GM12878 (cell line): Measurements from ENCODE around the gene RAB22A. TPM values are rescaled to one million over a fixed set of nuclear protein-coding genes. Genes with fewer than 3 reads are reported as not detected.
A peak's percentile ranks its signal among the peaks of the same experiment; 100 is the strongest.

Experiments used
- ATAC-seq: fragments of 200-7000 bp; cut with Tn5 transposase; 3 replicates; pipeline ENCODE4 v1.9.1; 2020; ENCODE audit warnings: mild to moderate bottlenecking, moderate library complexity
- BruUV-seq: library from RNA; stranded (reverse); fragments of 400-500 nt; replicated peaks from 2 replicates; lab custom pipeline; 2021; lab: Mats Ljungman, UMichigan
- CTCF ChIA-PET: fragments of 300-600 bp; sonication (Branson Sonifier 250); formaldehyde crosslinking; extraction: SDS; loops from one replicate; lab custom pipeline; 2021; ENCODE audit warnings: inconsistent platforms; lab: Yijun Ruan, JAX
- POLR2A ChIA-PET: fragments of 350-600 bp; formaldehyde crosslinking; extraction: SDS; loops from one replicate; lab custom pipeline; 2021; ENCODE audit warnings: inconsistent platforms; lab: Charles Lee
- RAD21 ChIA-PET: fragments of 300-600 bp; sonication (Branson Sonifier 250); formaldehyde crosslinking; loops from one replicate; lab custom pipeline; 2023; ENCODE audit warnings: antibody characterized with exemption; ENCODE audit not compliant: unreplicated experiment; lab: Charles Lee
- SMC1A ChIA-PET: fragments of 300-600 bp; sonication (Branson Sonifier 250); formaldehyde crosslinking; loops from one replicate; lab custom pipeline; 2023; ENCODE audit not compliant: unreplicated experiment, uncharacterized antibody; lab: Charles Lee
- DNase-seq: peaks from one replicate; pipeline ENCODE4 v3.0.0-alpha.2; 2011; ENCODE audit warnings: low read depth, low spot score
- FAIRE-seq: peaks from 3 replicates; lab custom pipeline; 2011; peaks lifted over from hg19 to GRCh38; lab: Jason Lieb, UNC
- H2AFZ ChIP-seq: 2 replicates; pipeline ENCODE4 v1.6.0; 2011; ENCODE audit warnings: low read depth, low read length, control low read depth; ENCODE audit not compliant: control insufficient read depth
- H3K27ac ChIP-seq: 2 replicates; pipeline ENCODE4 v1.5.1; 2011; ENCODE audit warnings: control low read depth; ENCODE audit not compliant: control insufficient read depth, insufficient read depth
- H3K27me3 ChIP-seq, 2 experiments: replicated peaks in 1 of 2; 2 replicates each; pipeline versions ENCODE4 v1.6.0 to v1.6.1; 2011; ENCODE audit warnings: low read length in 1 of 2; ENCODE audit not compliant: control insufficient read depth in 2 of 2, insufficient read depth in 2 of 2
- H3K36me3 ChIP-seq, 2 experiments: 2 replicates each; pipeline ENCODE4 v1.5.1; 2011; ENCODE audit warnings: low read length in 1 of 2; ENCODE audit not compliant: control insufficient read depth in 2 of 2, insufficient read depth in 2 of 2
- H3K4me1 ChIP-seq: 2 replicates; pipeline ENCODE4 v1.6.1; 2011; ENCODE audit warnings: mild to moderate bottlenecking, low read length, moderate library complexity, mixed read lengths; ENCODE audit not compliant: control insufficient read depth, insufficient read depth
- H3K4me2 ChIP-seq: 2 replicates; pipeline ENCODE4 v1.6.0; 2011; ENCODE audit warnings: control low read depth; ENCODE audit not compliant: control insufficient read depth, insufficient read depth
- H3K4me3 ChIP-seq: fragments of 200-600 bp; sonication (generic); 2 replicates; pipeline ENCODE4 v1.5.1; 2016
- H3K79me2 ChIP-seq: 2 replicates; pipeline ENCODE4 v1.6.0; 2011; ENCODE audit warnings: low read length; ENCODE audit not compliant: control insufficient read depth, insufficient read depth
- H3K9ac ChIP-seq: 2 replicates; pipeline ENCODE4 v1.8.0; 2011; ENCODE audit warnings: low read length, control low read depth, mixed read lengths; ENCODE audit not compliant: control insufficient read depth, insufficient read depth
- H3K9me3 ChIP-seq: replicated peaks from 3 replicates; pipeline ENCODE4 v1.5.1; 2011; ENCODE audit warnings: mild to moderate bottlenecking, low read length; ENCODE audit not compliant: control insufficient read depth, insufficient read depth
- H4K20me1 ChIP-seq: 2 replicates; pipeline ENCODE4 v1.6.0; 2011; ENCODE audit not compliant: control insufficient read depth, insufficient read depth
- BRCA1 ChIP-seq: IDR thresholded peaks from 2 replicates; pipeline ENCODE4 v1.6.1; 2011; ENCODE audit warnings: low read depth, low read length, improper control_type of control experiment
- CHD2 ChIP-seq: IDR thresholded peaks from 2 replicates; pipeline ENCODE4 v1.6.1; 2011; ENCODE audit warnings: low read depth, low read length, improper control_type of control experiment, borderline replicate concordance
- FOXK2 ChIP-seq: fragments of 450-650 bp; IDR thresholded peaks from 2 replicates; pipeline ENCODE4 v1.6.1; 2017; ENCODE audit warnings: mild to moderate bottlenecking, moderate library complexity
- FOXM1 ChIP-seq: IDR thresholded peaks from 2 replicates; pipeline ENCODE4 v1.6.1; 2012; ENCODE audit warnings: low read depth, mild to moderate bottlenecking, inconsistent platforms, low read length, moderate library complexity
- HDAC6 ChIP-seq: fragments of 200-600 bp; sonication (generic); IDR thresholded peaks from one replicate; pipeline ENCODE4 v1.8.0; 2017; ENCODE audit warnings: antibody characterized with exemption; ENCODE audit not compliant: unreplicated experiment
- MTA3 ChIP-seq: IDR thresholded peaks from 2 replicates; pipeline ENCODE4 v1.6.1; 2012; ENCODE audit warnings: low read length, inconsistent platforms, borderline replicate concordance
- NR2F1 ChIP-seq: fragments of 450-650 bp; conservative IDR thresholded peaks from 2 replicates; pipeline ENCODE4 v1.6.1; 2017; ENCODE audit warnings: mild to moderate bottlenecking
- PAX5 ChIP-seq: IDR thresholded peaks from 2 replicates; pipeline ENCODE4 v1.6.1; 2011; ENCODE audit warnings: low read depth, low read length, borderline replicate concordance
- RB1 ChIP-seq: fragments of 450-650 bp; formaldehyde crosslinking; IDR thresholded peaks from 2 replicates; pipeline ENCODE4 v1.6.1; 2017; ENCODE audit warnings: mild to moderate bottlenecking, borderline replicate concordance
- SREBF1 ChIP-seq: IDR thresholded peaks from 2 replicates; pipeline ENCODE4 v1.6.1; 2012; ENCODE audit warnings: mild to moderate bottlenecking, low read length
- ZNF207 ChIP-seq: fragments of 450-650 bp; IDR thresholded peaks from 2 replicates; pipeline ENCODE4 v1.6.1; 2014; ENCODE audit warnings: antibody characterized with exemption, mild to moderate bottlenecking, borderline replicate concordance
- WGBS: methylation state at CpG from one replicate; pipeline ENCODE4 v1.1.6; 2016; ENCODE audit warnings: low lambda C conversion rate; ENCODE audit not compliant: insufficient replicate concordance, insufficient coverage; ENCODE audit errors: missing lambda C conversion rate; 5-methylcytosine and 5-hydroxymethylcytosine counted together
- in situ Hi-C: fragments of 300-500 bp; cut with MboI; formaldehyde crosslinking; loops from 9 replicates; pipeline ENCODE4 v1.14.3; 2018; ENCODE audit warnings: mixed read lengths
- intact Hi-C: fragments of 100-400 bp; cut with micrococcal nuclease; formaldehyde crosslinking; loops from one replicate; pipeline ENCODE4 v1.14.2; 2022; ENCODE audit not compliant: unreplicated experiment
- polyA plus RNA-seq, 11 experiments: library from polyadenylated mRNA; depleted of rRNA in 4 of 11; unstranded in 6 of 11; stranded (reverse) in 5 of 11; fragments of >200 nt; fragmentation: Nextera tagmentation in 4 of 11; fragmentation: Illumina TruSeq in 1 of 11; extraction: Ambion mirVana in 4 of 11; extraction: Trizol in 1 of 11; gene quantifications; 1 replicate in 1 of 11; 2 replicates in 10 of 11; pipeline versions ENCODE4 v1.2.1 to v1.2.3, GENCODE V29; 2011 to 2016; ENCODE audit warnings: inconsistent platforms in 2 of 11, missing spikeins in 2 of 11, low read depth in 1 of 11
- total RNA-seq, 4 experiments: library from RNA; depleted of rRNA in 3 of 4; stranded (reverse); fragments of >200 nt in 3 of 4; fragmentation: Illumina TruSeq in 1 of 4; extraction: Trizol in 1 of 4; gene quantifications; 2 replicates each; pipeline versions ENCODE4 v1.2.1 to v1.2.3, GENCODE V29; 2013 to 2021
- TF ChIP-seq, protein P1 (sequence below): IDR thresholded peaks from 2 replicates; pipeline ENCODE4 v1.6.1; 2012; ENCODE audit warnings: low read depth, low read length, improper control_type of control experiment
- TF ChIP-seq, protein P2 (sequence below): fragments of 450-650 bp; IDR thresholded peaks from 2 replicates; pipeline ENCODE4 v1.6.1; 2017; ENCODE audit warnings: mild to moderate bottlenecking, moderate library complexity

The RAB22A gene
- total and polyA plus RNA-seq, 10 of the 15 experiments (the other 5 are each of a cell fraction or from before 2014, with no cell fraction given): 2.7 to 12.0 (median 10.0) TPM

DNA sequence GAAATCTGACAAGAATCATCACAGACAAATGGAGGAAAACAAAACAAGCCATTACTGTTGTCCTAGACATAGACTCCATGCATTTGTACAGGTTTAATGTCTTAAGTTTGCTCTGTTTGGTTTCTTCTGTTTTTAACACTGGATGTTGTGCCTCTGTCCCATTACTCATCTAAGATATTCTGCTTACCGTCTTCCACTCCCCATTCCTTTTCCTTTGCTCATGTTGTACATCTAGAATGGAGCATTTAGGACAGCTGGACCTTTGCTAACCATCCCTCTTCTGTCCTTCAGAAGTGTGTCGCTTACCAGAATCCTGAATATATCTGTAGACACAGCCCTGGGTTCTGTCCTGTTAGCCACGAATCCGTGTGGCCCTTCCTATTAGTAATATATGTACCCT, 35.2 kb downstream of the RAB22A start:
- DNase-seq: no peak
- in situ Hi-C loops: no loop called here
- no TSS peak for BruUV-seq
- no peak overlapping the region for H3K9ac ChIP-seq
- ChIA-PET POLR2A (no interaction called here), RAD21 (no interaction called here), CTCF (no interaction called here), SMC1A (no interaction called here)
- no peaks in the 10 kb centered on the region; the same call in 1 of the 2 replicates for H3K79me2 ChIP-seq
- no peak for ATAC-seq
- peaks cover 9 to 18% of the 10 kb centered on the region in 2 experiments; a peak in 3 of 4 replicates for H3K36me3 ChIP-seq
- H3K27me3 ChIP-seq: no peaks in the 10 kb centered on the region
- H3K27ac ChIP-seq: no peak overlapping the region
- intact Hi-C loops: no loop called here
- H3K4me1 ChIP-seq: no peaks in the 10 kb centered on the region
- H3K4me3 ChIP-seq: no peak overlapping the region
- H3K9me3 ChIP-seq: no peaks in the 10 kb centered on the region
- 86% methylated on average over 4 of the region's 4 CpGs for WGBS
- no peak overlapping the region for H3K4me2 ChIP-seq
- FAIRE-seq: no peak
- no peak overlapping the region for H2AFZ ChIP-seq
- TF ChIP-seq RB1: no peak
- TF ChIP-seq, protein P1, sequence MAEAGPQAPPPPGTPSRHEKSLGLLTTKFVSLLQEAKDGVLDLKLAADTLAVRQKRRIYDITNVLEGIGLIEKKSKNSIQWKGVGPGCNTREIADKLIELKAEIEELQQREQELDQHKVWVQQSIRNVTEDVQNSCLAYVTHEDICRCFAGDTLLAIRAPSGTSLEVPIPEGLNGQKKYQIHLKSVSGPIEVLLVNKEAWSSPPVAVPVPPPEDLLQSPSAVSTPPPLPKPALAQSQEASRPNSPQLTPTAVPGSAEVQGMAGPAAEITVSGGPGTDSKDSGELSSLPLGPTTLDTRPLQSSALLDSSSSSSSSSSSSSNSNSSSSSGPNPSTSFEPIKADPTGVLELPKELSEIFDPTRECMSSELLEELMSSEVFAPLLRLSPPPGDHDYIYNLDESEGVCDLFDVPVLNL: no peak
- no peak for TF ChIP-seq SREBF1
- no peak for TF ChIP-seq BRCA1
- H4K20me1 ChIP-seq: no peaks in the 10 kb centered on the region

DNA sequence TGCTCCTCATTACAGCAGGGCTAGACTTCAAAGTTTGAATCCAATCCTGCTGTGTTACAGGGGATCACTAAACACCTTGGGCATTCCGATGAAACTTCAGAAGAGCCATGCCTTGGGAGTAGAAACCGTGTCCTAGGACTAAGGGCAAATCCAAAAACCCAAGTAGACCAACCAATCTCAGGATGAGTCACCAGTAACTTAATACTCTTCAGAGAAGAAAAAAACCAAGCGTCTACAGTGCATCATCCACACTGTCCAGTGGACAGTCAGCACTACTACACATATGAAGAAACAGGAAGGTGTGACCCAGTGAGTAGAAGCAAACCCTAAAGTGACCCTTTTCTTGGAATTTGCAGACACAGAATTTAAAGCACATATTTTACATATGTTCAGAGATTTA, 40.1 kb downstream of the RAB22A start:
- ChIA-PET RAD21 (no interaction called here), CTCF (interaction anchor here (0.9 kb wide), 1 partner anchor 15 kb away, joined by 4 read pairs; no protein-coding TSS in a partner anchor), POLR2A (no interaction called here), SMC1A (interaction anchor here (1.1 to 1.6 kb wide), 2 partner anchors 36 to 98 kb away, joined by 5 to 6 read pairs; no protein-coding TSS in a partner anchor)
- DNase-seq (no peak), ATAC-seq (peak; percentile 38; the same call in 1 of the 3 replicates), FAIRE-seq (peak; percentile 44)
- intact Hi-C loops: no loop called here
- Histone ChIP-seq H3K79me2 (no peaks in the 10 kb centered on the region), H3K27me3 (no peaks in the 10 kb centered on the region), H3K36me3 (peaks cover 9 to 21% of the 10 kb centered on the region in 2 experiments; a peak in 3 of 4 replicates), H2AFZ (no peak overlapping the region), H3K9me3 (no peaks in the 10 kb centered on the region), H3K4me1 (no peaks in the 10 kb centered on the region), H4K20me1 (no peaks in the 10 kb centered on the region), H3K4me3 (no peak overlapping the region), H3K4me2 (no peak overlapping the region), H3K27ac (no peak overlapping the region), H3K9ac (no peak overlapping the region)
- no TSS peak for BruUV-seq
- in situ Hi-C loops: no loop called here
- 40% methylated on average over 3 of the region's 3 CpGs for WGBS
- TF ChIP-seq MTA3: no peak
- no peak for TF ChIP-seq NR2F1
- no peak for TF ChIP-seq ZNF207
- no peak for TF ChIP-seq HDAC6
- TF ChIP-seq FOXM1: no peak
- TF ChIP-seq, protein P2, sequence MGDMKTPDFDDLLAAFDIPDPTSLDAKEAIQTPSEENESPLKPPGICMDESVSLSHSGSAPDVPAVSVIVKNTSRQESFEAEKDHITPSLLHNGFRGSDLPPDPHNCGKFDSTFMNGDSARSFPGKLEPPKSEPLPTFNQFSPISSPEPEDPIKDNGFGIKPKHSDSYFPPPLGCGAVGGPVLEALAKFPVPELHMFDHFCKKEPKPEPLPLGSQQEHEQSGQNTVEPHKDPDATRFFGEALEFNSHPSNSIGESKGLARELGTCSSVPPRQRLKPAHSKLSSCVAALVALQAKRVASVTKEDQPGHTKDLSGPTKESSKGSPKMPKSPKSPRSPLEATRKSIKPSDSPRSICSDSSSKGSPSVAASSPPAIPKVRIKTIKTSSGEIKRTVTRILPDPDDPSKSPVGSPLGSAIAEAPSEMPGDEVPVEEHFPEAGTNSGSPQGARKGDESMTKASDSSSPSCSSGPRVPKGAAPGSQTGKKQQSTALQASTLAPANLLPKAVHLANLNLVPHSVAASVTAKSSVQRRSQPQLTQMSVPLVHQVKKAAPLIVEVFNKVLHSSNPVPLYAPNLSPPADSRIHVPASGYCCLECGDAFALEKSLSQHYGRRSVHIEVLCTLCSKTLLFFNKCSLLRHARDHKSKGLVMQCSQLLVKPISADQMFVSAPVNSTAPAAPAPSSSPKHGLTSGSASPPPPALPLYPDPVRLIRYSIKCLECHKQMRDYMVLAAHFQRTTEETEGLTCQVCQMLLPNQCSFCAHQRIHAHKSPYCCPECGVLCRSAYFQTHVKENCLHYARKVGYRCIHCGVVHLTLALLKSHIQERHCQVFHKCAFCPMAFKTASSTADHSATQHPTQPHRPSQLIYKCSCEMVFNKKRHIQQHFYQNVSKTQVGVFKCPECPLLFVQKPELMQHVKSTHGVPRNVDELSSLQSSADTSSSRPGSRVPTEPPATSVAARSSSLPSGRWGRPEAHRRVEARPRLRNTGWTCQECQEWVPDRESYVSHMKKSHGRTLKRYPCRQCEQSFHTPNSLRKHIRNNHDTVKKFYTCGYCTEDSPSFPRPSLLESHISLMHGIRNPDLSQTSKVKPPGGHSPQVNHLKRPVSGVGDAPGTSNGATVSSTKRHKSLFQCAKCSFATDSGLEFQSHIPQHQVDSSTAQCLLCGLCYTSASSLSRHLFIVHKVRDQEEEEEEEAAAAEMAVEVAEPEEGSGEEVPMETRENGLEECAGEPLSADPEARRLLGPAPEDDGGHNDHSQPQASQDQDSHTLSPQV: no peak
- no peak for TF ChIP-seq CHD2
- TF ChIP-seq PAX5: no peak
- TF ChIP-seq FOXK2: no peak
